ENCODE data around the gene MRPL36.
"Not testable (repeated sequence)": the region's sequence is repeated elsewhere in the genome, so short reads cannot be mapped to it uniquely, and the experiment has no call there.

MRPL36 gene

DNA sequence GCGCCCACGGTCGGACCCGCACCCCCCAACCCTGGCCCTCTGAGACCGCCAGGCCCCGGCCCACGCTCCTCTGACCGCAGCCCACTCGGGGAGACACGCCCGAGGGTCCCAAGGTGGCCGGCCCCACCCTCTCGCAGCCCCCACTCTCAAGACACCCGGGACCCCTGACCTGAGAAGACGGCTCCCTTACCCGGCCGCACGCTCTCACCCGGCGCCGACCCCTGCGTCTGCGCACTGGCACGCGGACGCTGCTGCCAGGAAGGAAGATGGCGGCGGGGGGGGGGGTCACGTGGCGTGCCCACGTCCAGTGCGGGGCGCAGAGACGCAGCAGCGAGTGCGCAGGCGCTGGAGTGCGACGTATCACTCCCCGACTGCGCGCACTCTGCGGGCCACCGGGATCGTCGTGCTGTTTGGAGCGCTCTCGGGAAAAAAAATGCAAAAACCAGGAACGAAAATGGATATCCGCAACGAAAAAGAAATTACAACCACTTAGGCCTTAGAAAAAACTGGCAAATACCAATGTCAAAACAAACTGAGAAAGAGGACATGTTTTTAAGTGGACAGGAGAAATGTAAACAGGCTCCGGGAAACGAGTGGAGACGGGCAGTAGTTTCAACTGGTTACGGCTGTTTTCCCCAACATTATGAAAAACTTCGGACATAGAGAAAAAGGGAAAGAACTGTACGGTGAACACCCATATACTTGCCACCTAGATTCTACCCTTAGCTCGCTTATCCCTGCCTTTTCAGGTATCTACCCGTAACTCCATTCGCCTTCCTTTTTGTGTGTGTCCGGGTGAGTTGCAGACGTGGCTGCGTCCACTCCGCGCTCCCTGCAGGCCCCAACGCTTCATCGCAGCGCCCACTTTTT is at the start of gene MRPL36:
TSS of gene MRPL36 (minus strand) at position 236 of the 870 bp plus-strand sequence. CDS start 902 bp downstream, outside the sequence.
- peak; percentile 89 for DNase-seq

DNA sequence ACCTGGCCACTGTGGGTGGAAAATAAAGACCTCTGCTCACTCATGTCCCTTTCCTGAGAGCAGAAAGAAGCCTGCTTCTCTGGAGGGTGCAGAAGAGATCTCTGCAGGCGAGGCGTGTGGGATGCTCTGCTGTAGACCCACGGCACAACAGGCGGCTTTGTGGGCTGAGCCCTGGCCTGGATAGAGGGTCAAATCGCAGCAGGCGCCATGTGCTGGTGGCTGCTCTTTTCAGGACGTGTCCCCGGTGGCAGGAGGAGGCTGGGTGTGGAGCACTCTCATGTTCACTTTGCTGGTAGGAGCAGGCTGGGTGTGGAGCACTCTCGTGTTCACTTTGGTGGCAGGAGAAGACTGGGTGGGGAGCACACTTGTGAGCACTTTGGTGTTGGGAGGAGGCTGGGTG is 48.0 kb upstream of the MRPL36 start:
- no peak for DNase-seq

GRCh38 chr5:1847056-1847455 is 47.4 kb upstream of the MRPL36 start:
- no peak for DNase-seq

DNA sequence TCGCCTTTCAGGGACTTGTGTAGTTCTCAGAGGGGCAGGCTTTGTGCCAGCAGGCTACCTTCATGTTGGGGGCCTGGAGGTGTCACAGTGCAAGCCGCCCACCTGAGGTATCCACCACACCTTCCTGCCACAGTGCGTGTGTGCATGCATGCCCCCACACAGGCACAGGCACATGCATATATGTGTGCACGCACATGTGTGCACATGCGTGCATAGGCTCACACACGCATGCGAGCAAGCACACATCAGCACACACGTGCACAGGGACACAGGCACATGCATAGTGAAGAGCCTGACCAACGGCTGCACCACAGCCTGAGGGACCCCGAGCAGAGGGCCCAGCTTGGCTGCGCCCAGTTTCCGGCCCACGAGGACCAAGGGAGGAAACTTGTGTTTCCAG is 46.9 kb upstream of the MRPL36 start:
- DNase-seq: no peak

- DNase-seq: no peak
Observed at GRCh38 chr5:1845696-1846095, 46.1 kb upstream of the MRPL36 start.

GRCh38 chr5:1844708-1845436 is 45.2 kb upstream of the MRPL36 start:
- DNase-seq: no peak

DNA sequence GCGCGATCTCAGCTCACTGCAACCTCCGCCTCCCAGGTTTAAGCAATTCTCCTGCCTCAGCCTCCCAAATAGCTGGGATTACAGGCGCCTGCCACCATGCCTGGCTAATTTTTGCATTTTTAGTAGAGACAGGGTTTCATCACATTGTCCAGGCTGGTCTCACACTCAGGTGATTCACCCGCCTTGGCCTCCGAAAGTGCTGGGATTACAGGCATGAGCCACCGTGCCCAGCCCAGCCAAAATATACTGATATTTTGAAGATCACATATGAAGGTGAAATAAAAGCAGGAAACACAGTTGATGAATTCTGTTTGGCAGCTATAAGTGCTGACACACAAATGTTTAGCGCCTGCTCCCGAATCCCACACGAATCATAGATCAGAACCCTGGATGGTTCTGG is 44.1 kb upstream of the MRPL36 start:
- DNase-seq: not testable (repeated sequence)

- no peak for DNase-seq
Observed at GRCh38 chr5:1842004-1842819, 42.6 kb upstream of the MRPL36 start.

DNA sequence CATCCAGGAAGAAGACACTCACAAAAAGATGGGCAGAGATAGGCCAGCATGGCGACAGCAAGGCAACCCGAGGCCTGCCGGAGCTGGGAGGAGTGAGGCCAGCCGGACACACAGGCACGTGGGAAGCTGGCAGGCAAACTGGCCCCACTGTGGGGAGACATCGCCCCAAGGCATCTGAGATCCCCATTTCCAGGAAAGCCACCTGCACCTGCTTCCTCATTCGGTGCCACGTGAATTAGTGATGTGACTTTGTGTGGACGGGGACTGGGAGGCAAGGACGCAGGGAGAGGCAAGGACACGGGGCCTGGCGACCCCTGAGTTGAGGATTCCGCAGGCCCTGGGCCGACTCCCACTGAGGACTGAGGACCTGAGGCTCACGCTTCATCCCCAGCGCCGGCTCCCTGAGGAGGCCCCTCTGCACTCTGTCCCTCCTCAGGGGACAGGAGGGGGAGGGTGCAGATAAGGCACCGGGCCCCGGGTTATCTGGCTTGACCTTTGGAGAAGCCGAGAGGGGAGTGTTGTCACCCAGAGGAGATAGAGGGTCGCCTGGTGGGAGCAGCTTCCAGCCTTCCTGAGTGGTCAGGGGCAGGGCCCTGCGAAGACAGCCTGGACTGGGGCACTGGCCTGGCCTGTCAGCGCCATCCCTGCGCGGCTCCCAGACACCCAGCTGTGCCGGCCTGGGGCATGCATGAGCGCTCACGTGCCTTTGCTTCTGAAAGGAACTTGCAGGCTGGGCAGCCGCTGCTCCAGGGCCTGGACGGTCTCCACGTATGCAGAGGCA is 41.3 kb upstream of the MRPL36 start:
- no peak for DNase-seq

DNA sequence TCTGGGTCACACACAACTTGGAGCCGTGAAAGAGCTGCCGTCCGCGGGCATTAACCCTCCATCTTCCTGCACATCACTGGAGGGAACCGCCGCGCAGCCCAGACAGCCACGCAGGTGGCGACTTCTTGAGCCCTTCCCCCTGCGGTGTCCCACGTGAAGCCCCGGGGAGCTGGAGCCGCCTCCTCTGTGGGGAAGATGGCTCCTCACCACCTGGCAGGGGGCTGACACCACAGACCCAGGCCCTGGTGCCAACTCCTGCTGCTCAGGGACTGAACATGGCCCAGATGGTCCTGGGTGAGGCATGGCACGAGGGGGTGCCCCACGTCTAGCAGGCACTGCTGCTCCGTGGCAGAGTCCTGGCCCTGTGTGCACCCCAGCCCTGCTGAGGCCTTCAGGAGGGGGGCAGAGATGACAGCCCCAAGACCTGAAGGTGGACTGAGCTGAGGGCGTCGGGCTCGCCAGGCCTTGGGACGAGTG is 40.5 kb upstream of the MRPL36 start:
- no peak for DNase-seq

DNA sequence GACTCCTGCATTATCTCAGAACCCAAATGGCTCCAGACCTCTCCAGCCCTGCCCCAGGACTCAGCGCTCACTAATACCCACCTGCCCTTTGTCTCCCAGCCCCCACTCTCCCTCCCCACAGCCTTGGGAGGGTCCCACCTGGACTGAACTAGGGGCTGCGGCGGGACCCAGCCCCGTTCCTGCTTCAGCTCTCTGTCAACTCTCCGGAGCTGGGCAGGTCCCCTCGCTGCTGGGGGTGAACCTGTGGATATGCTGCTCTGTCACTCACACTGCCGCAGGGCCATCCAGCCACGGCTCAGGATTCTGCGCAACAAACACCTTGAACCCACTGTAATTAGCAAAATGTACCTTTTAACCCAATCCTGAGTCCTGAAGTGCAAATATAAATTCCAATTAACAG is 38.4 kb upstream of the MRPL36 start:
- no peak for DNase-seq

- DNase-seq: no peak
Observed at GRCh38 chr5:1836891-1837880, 37.5 kb upstream of the MRPL36 start.

- no peak for DNase-seq
Observed at GRCh38 chr5:1836176-1836890, 36.7 kb upstream of the MRPL36 start.

GRCh38 chr5:1835431-1835830 is 35.8 kb upstream of the MRPL36 start:
- DNase-seq: no peak

- no peak for DNase-seq
Observed at GRCh38 chr5:1834721-1835429, 35.2 kb upstream of the MRPL36 start.

GRCh38 chr5:1834022-1834551 is 34.5 kb upstream of the MRPL36 start:
- DNase-seq: no peak

GRCh38 chr5:1833264-1834021 is 33.8 kb upstream of the MRPL36 start:
- no peak for DNase-seq

DNA sequence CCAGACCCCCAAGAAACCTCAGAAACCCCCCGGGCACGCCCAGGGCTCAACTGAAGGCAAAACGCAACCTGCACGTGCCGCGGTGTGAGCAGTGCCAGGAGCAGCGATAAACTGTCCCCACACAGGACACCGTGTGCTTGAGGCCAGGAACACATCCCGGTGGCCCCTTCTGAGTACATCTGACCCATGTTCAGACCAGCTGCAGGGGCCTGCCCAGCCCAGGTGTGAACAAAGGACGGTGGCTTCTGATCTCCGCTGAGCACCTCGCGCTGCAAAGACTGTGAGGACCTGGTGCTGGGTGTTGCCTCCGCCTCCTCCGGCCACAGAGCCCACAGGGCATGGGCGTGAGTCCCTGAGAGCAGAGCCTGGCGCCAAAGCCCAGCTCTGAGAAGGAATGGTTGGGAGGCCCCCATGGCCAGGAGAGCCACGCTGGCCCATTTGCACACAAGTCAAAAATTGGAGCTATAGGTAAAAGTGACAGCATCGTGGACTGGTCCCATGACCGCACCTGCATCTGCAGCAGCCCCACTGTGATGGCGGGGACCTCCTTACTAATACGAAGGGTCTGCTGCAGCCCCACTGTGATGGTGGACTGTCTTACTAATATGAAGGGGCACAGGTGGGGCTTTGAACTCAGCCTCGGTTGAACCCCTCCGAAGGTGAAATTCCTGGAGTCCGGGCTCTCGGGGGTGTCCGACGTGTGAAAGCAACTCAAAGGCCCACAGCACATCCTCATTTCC is 33.0 kb upstream of the MRPL36 start:
- DNase-seq: no peak
